Body of pancreas (tissue), 4 donors: ENCODE data around the gene RAP1A.

Source experiments
- CTCF ChIP-seq, 7 experiments: fragments of 450-650 bp in 4 of 7; fragments of 200-600 bp in 3 of 7; sonication (generic) in 3 of 7; IDR thresholded peaks; one replicate each; pipeline ENCODE4 v1.5.1; 2016 to 2019; ENCODE audit warnings: antibody characterized with exemption in 7 of 7
- POLR2A ChIP-seq, 3 donors: fragments of 450-650 bp; IDR thresholded peaks; one replicate each; pipeline ENCODE4 v1.6.1; 2016; ENCODE audit warnings: antibody characterized with exemption in 3 of 3, mild to moderate bottlenecking in 2 of 3

DNA sequence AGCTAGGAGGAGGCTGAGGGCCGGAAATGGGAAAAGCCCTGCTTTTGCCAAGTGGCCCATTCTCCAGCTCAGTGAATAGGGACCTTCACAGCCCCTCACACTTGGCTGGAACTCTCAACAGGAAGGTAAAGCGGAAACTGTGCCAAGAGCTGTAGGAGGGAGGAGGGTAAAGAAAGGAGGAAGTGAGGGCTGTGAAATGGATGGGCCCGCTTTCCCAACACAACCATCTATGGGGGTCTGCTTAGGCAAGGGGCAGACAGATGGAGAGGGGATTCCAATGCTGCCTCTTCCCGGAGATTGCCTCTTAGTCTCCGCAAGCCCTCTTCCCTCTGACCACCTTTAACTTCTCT is 114.4 kb downstream of the RAP1A start:
- TF ChIP-seq CTCF (IDR thresholded peaks at IDR 0.05) = no peak
- TF ChIP-seq POLR2A (IDR thresholded peaks at IDR 0.05) = no peak
